H1 (cell line): ENCODE results near the gene TRIM4. TPM values are rescaled to one million over a fixed set of nuclear protein-coding genes. Genes with fewer than 3 reads are reported as not detected.
"Not testable (repeated sequence)": the region's sequence is repeated elsewhere in the genome, so short reads cannot be mapped to it uniquely, and the experiment has no call there.

Experiments used
- CTCF ChIA-PET: fragments of 300-600 bp; sonication (Branson Sonifier 250); formaldehyde crosslinking; loops from one replicate; lab custom pipeline; 2021; ENCODE audit not compliant: partially characterized antibody; lab: Charles Lee
- POLR2A ChIA-PET: fragments of 300-600 bp; sonication (Branson Sonifier 250); formaldehyde crosslinking; loops from one replicate; lab custom pipeline; 2021; ENCODE audit warnings: inconsistent platforms; ENCODE audit not compliant: partially characterized antibody; lab: Charles Lee
- DNase-seq, 2 experiments: peaks; one replicate each; pipeline versions ENCODE4 v3.0.0 to v3.0.0-alpha.2; 2010 to 2022; ENCODE audit warnings: low spot score in 2 of 2, low read depth in 1 of 2, mixed read lengths in 1 of 2
- FAIRE-seq: peaks from 2 replicates; lab custom pipeline; 2011; peaks lifted over from hg19 to GRCh38; lab: Jason Lieb, UNC
- H2AFZ ChIP-seq: 2 replicates; pipeline ENCODE4 v1.8.1; 2012; ENCODE audit warnings: low read length, inconsistent platforms
- H2AK5ac ChIP-seq: 2 replicates; pipeline ENCODE4 v1.6.1; 2013; ENCODE audit warnings: low read depth, low read length
- H2BK120ac ChIP-seq: replicated peaks from 2 replicates; pipeline ENCODE3; 2013; ENCODE audit warnings: low read depth, low read length, inconsistent platforms
- H2BK12ac ChIP-seq: 2 replicates; pipeline ENCODE4 v1.6.1; 2013; ENCODE audit warnings: low read depth, low read length
- H2BK15ac ChIP-seq: 2 replicates; pipeline ENCODE4 v1.6.1; 2013; ENCODE audit warnings: low read length
- H2BK20ac ChIP-seq: 2 replicates; pipeline ENCODE4 v1.6.1; 2013; ENCODE audit warnings: low read length
- H2BK5ac ChIP-seq: 2 replicates; pipeline ENCODE4 v1.6.1; 2013; ENCODE audit warnings: low read depth, low read length
- H3K14ac ChIP-seq: 2 replicates; pipeline ENCODE4 v1.6.1; 2013; ENCODE audit warnings: inconsistent platforms; ENCODE audit not compliant: insufficient read length
- H3K18ac ChIP-seq: 2 replicates; pipeline ENCODE4 v1.6.1; 2013; ENCODE audit warnings: low read length; ENCODE audit errors: extremely low read depth
- H3K23ac ChIP-seq: 2 replicates; pipeline ENCODE4 v1.6.1; 2013; ENCODE audit warnings: inconsistent platforms; ENCODE audit not compliant: insufficient read length
- H3K23me2 ChIP-seq: 2 replicates; pipeline ENCODE4 v1.6.1; 2013; ENCODE audit warnings: low read depth, low read length
- H3K27ac ChIP-seq: 2 replicates; pipeline ENCODE4 v1.6.1; 2011; ENCODE audit warnings: low read depth, low read length, inconsistent platforms
- H3K27me3 ChIP-seq, 4 experiments: replicated peaks in 1 of 4; 1 replicate in 1 of 4; 2 replicates in 3 of 4; pipeline versions ENCODE4 v1.6.1 to v1.8.1; 2011 to 2013; ENCODE audit warnings: low read length in 3 of 4, mild to moderate bottlenecking in 3 of 4, inconsistent platforms in 2 of 4, mixed read lengths in 2 of 4, moderate library complexity in 1 of 4; ENCODE audit not compliant: control insufficient read depth in 3 of 4, insufficient read depth in 3 of 4; ENCODE audit errors: extremely low read depth in 1 of 4
- H3K36me3 ChIP-seq, 4 experiments: 2 replicates each; pipeline versions ENCODE4 v1.6.1 to v1.8.1; 2011 to 2013; ENCODE audit warnings: mild to moderate bottlenecking in 4 of 4, low read length in 3 of 4, moderate library complexity in 2 of 4, control low read depth in 1 of 4, inconsistent platforms in 1 of 4; ENCODE audit not compliant: insufficient read depth in 4 of 4, control insufficient read depth in 2 of 4
- H3K4ac ChIP-seq: replicated peaks from 2 replicates; pipeline ENCODE3; 2013; ENCODE audit warnings: low read length, low read depth, mixed read lengths, inconsistent platforms; ENCODE audit not compliant: insufficient read length
- H3K4me1 ChIP-seq, 4 experiments: replicated peaks in 1 of 4; 1 replicate in 1 of 4; 2 replicates in 3 of 4; pipeline versions ENCODE4 v1.6.1 to v1.8.1; 2011 to 2013; ENCODE audit warnings: low read length in 3 of 4, inconsistent platforms in 2 of 4, mixed read lengths in 1 of 4; ENCODE audit not compliant: insufficient read depth in 4 of 4, control insufficient read depth in 3 of 4
- H3K4me2 ChIP-seq, 2 experiments: 2 replicates each; pipeline versions ENCODE4 v1.6.1 to v1.8.1; 2011 to 2013; ENCODE audit warnings: low read depth in 2 of 2, low read length in 2 of 2, control low read depth in 1 of 2, inconsistent platforms in 1 of 2, mild to moderate bottlenecking in 1 of 2; ENCODE audit not compliant: insufficient read depth in 1 of 2
- H3K4me3 ChIP-seq, 4 experiments: fragments of 200-600, 300-600 bp in 1 of 4; sonication (generic), shearing (Covaris generic), sonication (Bioruptor Twin) in 1 of 4; 2 replicates each; pipeline versions ENCODE4 v1.5.1 to v1.8.1; 2011 to 2016; ENCODE audit warnings: low read length in 4 of 4, low read depth in 3 of 4, control low read depth in 2 of 4, inconsistent platforms in 2 of 4, mild to moderate bottlenecking in 2 of 4, mixed read lengths in 1 of 4, moderate library complexity in 1 of 4; ENCODE audit not compliant: insufficient read depth in 2 of 4; ENCODE audit errors: extremely low read depth in 1 of 4
- H3K56ac ChIP-seq: replicated peaks from 2 replicates; pipeline ENCODE3; 2013; ENCODE audit warnings: low read depth, mild to moderate bottlenecking, mixed read lengths, low read length, inconsistent platforms; ENCODE audit not compliant: insufficient read length
- H3K79me1 ChIP-seq: 2 replicates; pipeline ENCODE4 v1.6.1; 2013; ENCODE audit warnings: low read depth, low read length, control low read depth
- H3K79me2 ChIP-seq, 2 experiments: 2 replicates each; pipeline versions ENCODE4 v1.6.1 to v1.8.1; 2012 to 2013; ENCODE audit warnings: low read length in 2 of 2, mild to moderate bottlenecking in 2 of 2, inconsistent platforms in 1 of 2; ENCODE audit not compliant: insufficient read depth in 2 of 2, control insufficient read depth in 1 of 2
- H3K9ac ChIP-seq, 4 experiments: replicated peaks in 1 of 4; 1 replicate in 1 of 4; 2 replicates in 3 of 4; pipeline versions ENCODE4 v1.6.1 to v1.8.1; 2011 to 2013; ENCODE audit warnings: low read depth in 3 of 4, low read length in 3 of 4, control low read depth in 2 of 4, mild to moderate bottlenecking in 2 of 4, moderate library complexity in 2 of 4, inconsistent platforms in 1 of 4; ENCODE audit errors: extremely low read depth in 1 of 4
- H3K9me3 ChIP-seq, 2 experiments: 2 replicates each; pipeline versions ENCODE4 v1.6.1 to v1.8.1; 2012 to 2013; ENCODE audit warnings: mild to moderate bottlenecking in 2 of 2, moderate library complexity in 2 of 2, control low read depth in 1 of 2, inconsistent platforms in 1 of 2, low read depth in 1 of 2, low read length in 1 of 2, mixed read lengths in 1 of 2; ENCODE audit not compliant: insufficient read depth in 2 of 2
- H4K20me1 ChIP-seq, 2 experiments: replicated peaks in 1 of 2; 2 replicates each; pipeline versions ENCODE3 to v1.8.1; 2011 to 2013; ENCODE audit warnings: inconsistent platforms in 2 of 2, low read length in 2 of 2, mild to moderate bottlenecking in 1 of 2; ENCODE audit not compliant: insufficient read depth in 2 of 2, control insufficient read depth in 1 of 2
- H4K5ac ChIP-seq: 2 replicates; pipeline ENCODE4 v1.6.1; 2013; ENCODE audit warnings: low read length, low read depth, mixed read lengths, inconsistent platforms; ENCODE audit not compliant: insufficient read length
- H4K8ac ChIP-seq: 2 replicates; pipeline ENCODE4 v1.8.0; 2013; ENCODE audit warnings: mild to moderate bottlenecking, moderate library complexity, low read length, inconsistent platforms; ENCODE audit not compliant: insufficient read depth; ENCODE audit errors: extremely low read depth
- H4K91ac ChIP-seq: replicated peaks from 2 replicates; pipeline ENCODE3; 2013; ENCODE audit warnings: low read length, mixed read lengths, inconsistent platforms; ENCODE audit not compliant: insufficient read length
- WGBS, 2 experiments: shearing (Covaris generic) in 1 of 2; methylation state at CpG; one replicate each; pipeline versions ENCODE4 v1.1.6 to v1.1.7; 2013 to 2015; ENCODE audit warnings: low lambda C conversion rate in 2 of 2, mixed read lengths in 2 of 2, inconsistent platforms in 1 of 2, low coverage in 1 of 2, missing lambda C conversion rate in 1 of 2; ENCODE audit not compliant: insufficient replicate concordance in 2 of 2, insufficient coverage in 1 of 2, insufficient read length in 1 of 2; ENCODE audit errors: extremely low coverage in 1 of 2, missing lambda C conversion rate in 1 of 2; 5-methylcytosine and 5-hydroxymethylcytosine counted together
- polyA plus RNA-seq, 7 experiments: library from polyadenylated mRNA; depleted of rRNA in 3 of 7; stranded (reverse) in 5 of 7; unstranded in 2 of 7; fragments of >200 nt in 5 of 7; fragments of 200-250 nt in 2 of 7; gene quantifications; 1 replicate in 5 of 7; 2 replicates in 1 of 7; 4 replicates in 1 of 7; pipeline versions ENCODE4 v1.2.1 to v1.2.3, GENCODE V29; 2011 to 2013; ENCODE audit warnings: missing spikeins in 2 of 7, mixed read lengths in 2 of 7
- total RNA-seq: library from RNA; stranded (reverse); fragmentation: NEBNext Ultra II Directional; extraction: Animal tissue kit (Norgen Biotek cat#: 25700); gene quantifications from 2 replicates; pipeline ENCODE4 v1.2.1, GENCODE V29; 2021

Gene TRIM4
- total and polyA plus RNA-seq, 2 of the 8 experiments (the other 6 are each of a cell fraction or from before 2014, with no cell fraction given), result 0.03 to 7.3 TPM

DNA sequence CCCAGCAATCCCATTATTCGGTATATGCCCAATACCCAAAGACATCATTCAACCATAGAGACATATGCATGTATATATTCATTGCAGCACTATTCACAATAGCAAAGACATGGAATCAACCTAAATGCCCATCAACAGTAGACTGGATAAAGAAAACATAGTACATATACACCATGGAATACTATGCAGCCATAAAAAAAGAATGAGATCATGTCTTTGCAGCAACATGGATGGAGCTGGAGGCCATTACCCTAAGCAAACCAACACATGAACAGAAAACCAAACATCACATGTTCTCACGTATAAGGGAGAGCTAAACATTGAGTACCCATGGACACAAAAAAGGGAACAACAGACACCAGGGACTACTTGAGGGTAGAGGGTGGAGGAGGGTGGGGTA lies 29.0 kb downstream of the TRIM4 start:
- POLR2A ChIA-PET, H3K4me2 ChIP-seq, H3K79me2 ChIP-seq, H3K27me3 ChIP-seq, H2BK120ac ChIP-seq, H2BK15ac ChIP-seq, H3K4ac ChIP-seq, FAIRE-seq, H2BK20ac ChIP-seq, H3K79me1 ChIP-seq, H4K5ac ChIP-seq, H3K4me1 ChIP-seq, H3K23me2 ChIP-seq, H2AFZ ChIP-seq, H3K36me3 ChIP-seq, H2AK5ac ChIP-seq, H3K4me3 ChIP-seq, H3K56ac ChIP-seq, H3K14ac ChIP-seq, H2BK12ac ChIP-seq, H3K9ac ChIP-seq, DNase-seq, H2BK5ac ChIP-seq, H3K18ac ChIP-seq, H3K27ac ChIP-seq, H4K91ac ChIP-seq, H4K20me1 ChIP-seq, H3K23ac ChIP-seq, H4K8ac ChIP-seq: not testable (repeated sequence)
- peaks cover 0 to 15% of the 10 kb centered on the region in 2 experiments; a peak in 2 of 4 replicates for H3K9me3 ChIP-seq
- 90% methylated on average over 2 of the region's 2 CpGs; no CpG with 5 or more reads in 1 of the 2 experiments for WGBS, 2 experiments
- CTCF ChIA-PET, result interaction anchor here (0.8 kb wide), 1 partner anchor 55 kb away, joined by 3 read pairs; no protein-coding TSS in a partner anchor

DNA sequence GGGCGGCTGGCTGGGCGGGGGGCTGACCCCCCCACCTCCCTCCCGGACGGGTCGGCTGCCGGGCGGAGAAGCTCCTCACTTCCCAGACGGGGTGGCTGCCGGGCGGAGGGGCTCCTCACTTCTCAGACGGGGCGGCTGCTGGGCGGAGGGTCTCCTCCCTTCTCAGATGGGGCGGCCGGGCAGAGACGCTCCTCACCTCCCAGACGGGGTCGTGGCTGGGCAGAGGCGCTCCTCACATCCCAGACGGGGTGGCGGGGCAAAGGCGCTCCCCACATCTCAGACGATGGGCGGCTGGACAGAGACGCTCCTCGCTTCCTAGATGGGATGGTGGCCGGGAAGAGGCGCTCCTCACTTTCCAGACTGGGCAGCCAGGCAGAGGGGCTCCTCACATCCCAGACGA lies 31.0 kb downstream of the TRIM4 start:
- H4K20me1 ChIP-seq, H3K18ac ChIP-seq, DNase-seq, H2BK15ac ChIP-seq, H3K9ac ChIP-seq, H3K23ac ChIP-seq, H3K4me1 ChIP-seq, H2AFZ ChIP-seq, H3K36me3 ChIP-seq, FAIRE-seq, H3K14ac ChIP-seq, CTCF ChIA-PET, H4K8ac ChIP-seq, H3K79me2 ChIP-seq, H3K23me2 ChIP-seq, H3K4me3 ChIP-seq, H3K56ac ChIP-seq, H4K5ac ChIP-seq, H2BK20ac ChIP-seq, H3K27ac ChIP-seq, H3K4ac ChIP-seq, H2BK5ac ChIP-seq, POLR2A ChIA-PET, H2BK12ac ChIP-seq, H2AK5ac ChIP-seq, H4K91ac ChIP-seq, H3K4me2 ChIP-seq, H3K79me1 ChIP-seq, H2BK120ac ChIP-seq, H3K27me3 ChIP-seq: not testable (repeated sequence)
- 83% methylated on average over 8 of the region's 29 CpGs; no CpG with 5 or more reads in 1 of the 2 experiments for WGBS, 2 experiments
- H3K9me3 ChIP-seq, result peaks cover 0 to 15% of the 10 kb centered on the region in 2 experiments; a peak in 2 of 4 replicates
